Measurements from ENCODE around the gene ZNHIT3.

ZNHIT3 gene

GRCh38 chr17:36515837-36516236 is 29.4 kb downstream of the ZNHIT3 start:
- no peak for FAIRE-seq

GRCh38 chr17:36523113-36523512 is 36.6 kb downstream of the ZNHIT3 start:
- FAIRE-seq, result no peak

- no peak for FAIRE-seq
Measured at GRCh38 chr17:36524428-36524876, 38.0 kb downstream of the ZNHIT3 start.

GRCh38 chr17:36525113-36525512 is 38.6 kb downstream of the ZNHIT3 start:
- no peak for FAIRE-seq

GRCh38 chr17:36525888-36526287 is 39.4 kb downstream of the ZNHIT3 start:
- FAIRE-seq, result no peak

GRCh38 chr17:36527621-36528250 is 41.3 kb downstream of the ZNHIT3 start:
- FAIRE-seq, result no peak

GRCh38 chr17:36529121-36529520 is 42.6 kb downstream of the ZNHIT3 start:
- FAIRE-seq, result no peak

- no peak for FAIRE-seq
Measured at GRCh38 chr17:36532435-36532975, 46.0 kb downstream of the ZNHIT3 start.

GRCh38 chr17:36533935-36534839 is 47.7 kb downstream of the ZNHIT3 start:
- FAIRE-seq, result no peak

- FAIRE-seq, result no peak
Measured at GRCh38 chr17:36534840-36535668, 48.6 kb downstream of the ZNHIT3 start, which contains the start of the genes MYO19 and PIGW. MYO19 (minus strand) TSS chr17:36534868; CDS start chr17:36532538, 2,330 bp downstream. PIGW (plus strand) TSS chr17:36534987; CDS start chr17:36537102, 2,115 bp downstream.

- no peak for FAIRE-seq
Measured at GRCh38 chr17:36535669-36536081, 49.2 kb downstream of the ZNHIT3 start.

- FAIRE-seq, result no peak
Measured at GRCh38 chr17:36540696-36541095, 54.2 kb downstream of the ZNHIT3 start.

GRCh38 chr17:36542755-36543154 is 56.3 kb downstream of the ZNHIT3 start:
- no peak for FAIRE-seq

- no peak for FAIRE-seq
Measured at GRCh38 chr17:36544044-36544306, 57.5 kb downstream of the ZNHIT3 start.

GRCh38 chr17:36544307-36545076 is 58.0 kb downstream of the ZNHIT3 start, which contains the start of gene GGNBP2:
GGNBP2 (plus strand) TSS chr17:36544919; CDS start chr17:36545725, 806 bp downstream.
- no peak for FAIRE-seq

GRCh38 chr17:36545077-36545464 is 58.6 kb downstream of the ZNHIT3 start:
- no peak for FAIRE-seq

All from colon (tissue), 2 donors.